Transverse colon (tissue), 4 donors: ENCODE results near the gene NLRP5. TPM values are rescaled to one million over a fixed set of nuclear protein-coding genes. Genes with fewer than 3 reads are reported as not detected.
"Not testable (repeated sequence)": the region's sequence is repeated elsewhere in the genome, so short reads cannot be mapped to it uniquely, and the experiment has no call there.

ENCODE experiments used
- DNase-seq: peaks from one replicate; pipeline ENCODE4 v3.0.0-alpha.2; 2019
- H3K27ac ChIP-seq, 4 donors: fragments of 200-600 bp; sonication (generic); 2 replicates each; pipeline ENCODE4 v1.5.1; 2016 to 2018; ENCODE audit warnings: inconsistent platforms in 4 of 4
- H3K27me3 ChIP-seq: fragments of 200-600 bp; sonication (generic); 2 replicates; pipeline ENCODE4 v1.5.1; 2017; ENCODE audit warnings: inconsistent platforms
- H3K36me3 ChIP-seq, 4 donors: fragments of 200-600 bp; sonication (generic); 2 replicates each; pipeline ENCODE4 v1.5.1; 2017 to 2019; ENCODE audit warnings: inconsistent platforms in 4 of 4
- H3K4me1 ChIP-seq, 4 donors: fragments of 200-600 bp; sonication (generic); 2 replicates each; pipeline ENCODE4 v1.5.1; 2017 to 2020; ENCODE audit warnings: inconsistent platforms in 4 of 4
- H3K4me3 ChIP-seq, 4 donors: fragments of 200-600 bp; sonication (generic); 1 replicate in 1 of 4; 2 replicates in 3 of 4; pipeline versions ENCODE4 v1.5.1 to v1.6.1; 2017 to 2019; ENCODE audit warnings: inconsistent platforms in 4 of 4
- H3K9me3 ChIP-seq, 2 donors: fragments of 200-600 bp; sonication (generic); 2 replicates each; pipeline ENCODE4 v1.5.1; 2017 to 2019; ENCODE audit warnings: inconsistent platforms in 2 of 2
- CTCF ChIP-seq, 5 experiments: fragments of 200-600 bp in 3 of 5; fragments of 450-650 bp in 2 of 5; sonication (generic) in 3 of 5; IDR thresholded peaks; 1 replicate in 2 of 5; 2 replicates in 3 of 5; pipeline ENCODE4 v1.5.1; 2016 to 2017; ENCODE audit warnings: antibody characterized with exemption in 5 of 5, inconsistent platforms in 3 of 5, mild to moderate bottlenecking in 2 of 5, moderate library complexity in 1 of 5
- EP300 ChIP-seq: sonication (generic); formaldehyde crosslinking; IDR thresholded peaks from one replicate; pipeline ENCODE4 v1.6.1; 2017; ENCODE audit warnings: antibody characterized with exemption, low read depth
- POLR2A ChIP-seq: fragments of 450-650 bp; IDR thresholded peaks from one replicate; pipeline ENCODE4 v1.6.1; 2016; ENCODE audit warnings: antibody characterized with exemption, mild to moderate bottlenecking, moderate library complexity
- POLR2AphosphoS5 ChIP-seq, 3 donors: sonication (generic); formaldehyde crosslinking; IDR thresholded peaks; one replicate each; pipeline ENCODE4 v1.6.1; 2016; ENCODE audit warnings: antibody characterized with exemption in 3 of 3
- WGBS, 2 donors: methylation state at CpG; one replicate each; pipeline ENCODE4 v1.1.5; 2018; ENCODE audit warnings: low coverage in 1 of 2; 5-methylcytosine and 5-hydroxymethylcytosine counted together
- in situ Hi-C, 4 donors: fragments of 200-750 bp; cut with MboI; loops; one replicate each; pipeline versions ENCODE4 v1.15.0 to v1.15.1; 2017; ENCODE audit warnings: low sequenced_read_pairs in 3 of 4, low pct_ligation_motif_present in 1 of 4, low pct_unique_long_range_greater_than_20kb in 1 of 4
- intact Hi-C: fragments of 100-400 bp; cut with DNase I; formaldehyde crosslinking; loops from one replicate; pipeline ENCODE4 v1.15.1; 2023; ENCODE audit warnings: low total_unique reads
- total RNA-seq, 4 donors: library from RNA; depleted of rRNA; stranded (reverse); fragments of >200 nt; gene quantifications; one replicate each; pipeline ENCODE4 v1.1.0, GENCODE V29; 2016

The NLRP5 gene
- total RNA-seq, 4 donors from 2014 or later: not detected

DNA sequence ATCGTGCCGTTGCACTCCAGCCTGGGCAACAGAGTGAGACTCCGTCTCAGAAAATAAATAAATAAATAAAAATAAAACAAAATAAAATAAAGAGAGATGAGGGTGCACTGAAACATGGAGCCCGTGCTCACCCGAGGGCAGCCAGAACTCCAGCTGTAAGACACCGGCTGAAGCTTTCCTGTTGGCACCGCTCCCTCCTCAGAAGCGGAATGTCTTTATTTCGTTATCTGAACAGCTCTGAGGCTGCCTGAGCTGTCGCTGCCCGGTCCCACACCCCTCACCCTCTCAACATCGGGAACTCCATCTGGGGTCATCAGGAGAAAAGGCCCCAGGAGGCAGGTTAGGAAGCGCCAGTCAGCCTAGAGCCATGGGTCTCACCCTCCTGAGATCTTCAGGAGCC, 110.1 kb downstream of the NLRP5 start:
- no peaks in the 10 kb centered on the region for H3K9me3 ChIP-seq
- H3K4me3 ChIP-seq: no peak overlapping the region
- in situ Hi-C loops (loop anchor here in 1 of 4 donors (25.0 kb wide), 1 partner anchor 216 kb away; the partner anchor contains the start of gene ZSCAN5A), intact Hi-C loops (no loop called here)
- H3K27ac ChIP-seq: no peak overlapping the region
- WGBS, 2 donors: 93 to 100% methylated on average over 1 to 12 of the region's 13 CpGs
- no peaks in the 10 kb centered on the region for H3K4me1 ChIP-seq
- no peaks in the 10 kb centered on the region for H3K27me3 ChIP-seq
- H3K36me3 ChIP-seq: peaks cover 0 to 6% (median 2%) of the 10 kb centered on the region in 4 donors
- DNase-seq: no peak
- no peak for TF ChIP-seq EP300
- no peak for TF ChIP-seq POLR2AphosphoS5 (IDR thresholded peaks at IDR 0.05)
- no peak for TF ChIP-seq CTCF (IDR thresholded peaks at IDR 0.05)
- TF ChIP-seq POLR2A: no peak

DNA sequence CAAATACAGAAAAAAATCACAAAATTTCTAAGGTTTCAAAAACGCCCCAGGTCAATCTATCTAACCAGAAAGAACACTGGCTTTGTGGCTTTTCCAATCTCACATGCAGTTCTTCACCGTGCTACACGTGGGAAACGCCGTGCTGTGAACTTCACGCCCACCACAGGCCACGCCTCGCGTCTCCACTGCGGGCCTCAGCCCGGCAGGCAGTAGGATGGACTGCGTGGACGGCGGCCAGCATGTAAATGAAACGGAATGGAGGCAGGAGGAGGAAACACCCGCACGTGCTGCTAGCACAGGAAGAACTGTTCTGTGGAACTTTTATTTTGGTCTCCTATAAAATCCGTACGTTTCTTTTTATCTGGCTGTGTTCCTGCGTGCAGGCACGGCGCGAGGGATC, 110.7 kb downstream of the NLRP5 start:
- Histone ChIP-seq H3K4me1 (no peaks in the 10 kb centered on the region), H3K4me3 (no peak overlapping the region), H3K9me3 (no peaks in the 10 kb centered on the region), H3K36me3 (peaks cover 0 to 10% (median 5%) of the 10 kb centered on the region in 4 donors), H3K27ac (no peak overlapping the region), H3K27me3 (no peaks in the 10 kb centered on the region)
- intact Hi-C loops (no loop called here), in situ Hi-C loops (loop anchor here in 1 of 4 donors (25.0 kb wide), 1 partner anchor 215 kb away; the partner anchor contains the start of gene ZSCAN5A)
- WGBS, 2 donors: 90 to 93% methylated on average over 11 to 23 of the region's 23 CpGs
- DNase-seq: no peak
- TF ChIP-seq POLR2AphosphoS5 (IDR thresholded peaks at IDR 0.05) (no peak), EP300 (no peak), CTCF (IDR thresholded peaks at IDR 0.05) (no peak), POLR2A (no peak)

- WGBS, 2 donors: 87% methylated on average over 7 of the region's 7 CpGs; no CpG with 5 or more reads in 1 of the 2 donors
- peaks cover 0 to 14% (median 5%) of the 10 kb centered on the region in 4 donors for H3K36me3 ChIP-seq
- H3K4me1 ChIP-seq: no peaks in the 10 kb centered on the region
- TF ChIP-seq CTCF (IDR thresholded peaks at IDR 0.05) (no peak), POLR2AphosphoS5 (IDR thresholded peaks at IDR 0.05) (no peak), POLR2A (no peak), EP300 (no peak)
- intact Hi-C loops: no loop called here
- in situ Hi-C loops: loop anchor here in 1 of 4 donors (25.0 kb wide), 1 partner anchor 215 kb away; the partner anchor contains the start of gene ZSCAN5A
- no peaks in the 10 kb centered on the region for H3K9me3 ChIP-seq
- H3K4me3 ChIP-seq: no peak overlapping the region
- no peaks in the 10 kb centered on the region for H3K27me3 ChIP-seq
- DNase-seq: no peak
- H3K27ac ChIP-seq: no peak overlapping the region
Measured at GRCh38 chr19:56097776-56098175, 111.2 kb downstream of the NLRP5 start.

- in situ Hi-C loops: loop anchor here in 1 of 4 donors (25.0 kb wide), 1 partner anchor 214 kb away; the partner anchor contains the start of gene ZSCAN5A
- H3K27me3 ChIP-seq, H3K4me1 ChIP-seq, H3K9me3 ChIP-seq, intact Hi-C loops, H3K4me3 ChIP-seq, DNase-seq, H3K27ac ChIP-seq: not testable (repeated sequence)
- WGBS, 2 donors: 94% methylated on average over 21 of the region's 21 CpGs; no CpG with 5 or more reads in 1 of the 2 donors
- peaks cover 0 to 14% (median 5%) of the 10 kb centered on the region in 4 donors for H3K36me3 ChIP-seq
Measured at GRCh38 chr19:56098237-56098636, 111.7 kb downstream of the NLRP5 start.
